Gastrocnemius medialis (tissue), 4 donors: ENCODE measurements around the gene IL1RAP. TPM values are rescaled to one million over a fixed set of nuclear protein-coding genes. Genes with fewer than 3 reads are reported as not detected.

Source experiments
- ATAC-seq, 2 donors: fragments of 150-250 bp; one replicate each; pipeline ENCODE4 v1.9.1; 2016
- DNase-seq, 2 donors: peaks; one replicate each; pipeline ENCODE4 v3.0.0-alpha.2; 2019
- H3K27ac ChIP-seq, 4 donors: fragments of 200-600 bp; sonication (generic); 1 replicate in 1 of 4; 2 replicates in 3 of 4; pipeline ENCODE4 v1.5.1; 2016 to 2018; ENCODE audit warnings: mild to moderate bottlenecking in 2 of 4, moderate library complexity in 1 of 4
- H3K27me3 ChIP-seq, 3 donors: fragments of 200-600 bp; sonication (generic) in 2 of 3; 1 replicate in 1 of 3; 2 replicates in 2 of 3; pipeline versions ENCODE4 v1.5.1 to v1.6.0; 2016 to 2019; ENCODE audit warnings: mild to moderate bottlenecking in 1 of 3, moderate library complexity in 1 of 3
- H3K36me3 ChIP-seq, 2 donors: fragments of 200-600 bp; sonication (generic) in 1 of 2; one replicate each; pipeline ENCODE4 v1.5.1; 2017 to 2018
- H3K4me1 ChIP-seq, 2 donors: fragments of 200-600 bp; sonication (generic) in 1 of 2; one replicate each; pipeline ENCODE4 v1.5.1; 2016 to 2017; ENCODE audit warnings: mild to moderate bottlenecking in 2 of 2
- H3K4me3 ChIP-seq, 4 donors: fragments of 200-600 bp; sonication (generic) in 3 of 4; 1 replicate in 1 of 4; 2 replicates in 3 of 4; pipeline ENCODE4 v1.5.1; 2016 to 2019; ENCODE audit warnings: mild to moderate bottlenecking in 2 of 4
- H3K9me3 ChIP-seq, 3 donors: fragments of 200-600 bp; sonication (generic) in 2 of 3; 1 replicate in 1 of 3; 2 replicates in 2 of 3; pipeline ENCODE4 v1.5.1; 2016 to 2019
- POLR2A ChIP-seq, 2 donors: fragments of 450-650 bp; IDR thresholded peaks; one replicate each; pipeline ENCODE4 v1.6.1; 2017; ENCODE audit warnings: antibody characterized with exemption in 2 of 2, mild to moderate bottlenecking in 2 of 2, moderate library complexity in 2 of 2
- in situ Hi-C, 4 donors: fragments of 200-750 bp; cut with MboI; loops; one replicate each; pipeline versions ENCODE4 v1.15.0 to v1.8.0; 2017; ENCODE audit warnings: low sequenced_read_pairs in 4 of 4
- intact Hi-C: fragments of 100-400 bp; cut with DNase I; formaldehyde crosslinking; loops from one replicate; pipeline ENCODE4 v1.15.1; 2023; ENCODE audit warnings: low total_unique reads
- total RNA-seq, 4 donors: library from RNA; depleted of rRNA; stranded (reverse); fragments of >200 nt; gene quantifications; one replicate each; pipeline versions ENCODE4 v1.1.0 to v1.2.3, GENCODE V29; 2016
- TF ChIP-seq, protein P1 (sequence below), 5 experiments: fragments of 450-650 bp in 3 of 5; fragments of 200-600 bp in 2 of 5; sonication (generic) in 2 of 5; IDR thresholded peaks in 4 of 5; conservative IDR thresholded peaks in 1 of 5; 1 replicate in 4 of 5; 2 replicates in 1 of 5; pipeline ENCODE4 v1.5.1; 2016 to 2019; ENCODE audit warnings: antibody characterized with exemption in 5 of 5, mild to moderate bottlenecking in 3 of 5, moderate library complexity in 3 of 5

The IL1RAP gene
- total RNA-seq, 4 donors from 2014 or later = 1.1 to 3.3 (median 2.6) TPM

- ATAC-seq = no peak
Observed at GRCh38 chr3:190655933-190656332, 142.0 kb downstream of the IL1RAP start.

GRCh38 chr3:190658106-190658505, 144.2 kb downstream of the IL1RAP start:
- in situ Hi-C loops = no loop called here
- TF ChIP-seq, protein P1, sequence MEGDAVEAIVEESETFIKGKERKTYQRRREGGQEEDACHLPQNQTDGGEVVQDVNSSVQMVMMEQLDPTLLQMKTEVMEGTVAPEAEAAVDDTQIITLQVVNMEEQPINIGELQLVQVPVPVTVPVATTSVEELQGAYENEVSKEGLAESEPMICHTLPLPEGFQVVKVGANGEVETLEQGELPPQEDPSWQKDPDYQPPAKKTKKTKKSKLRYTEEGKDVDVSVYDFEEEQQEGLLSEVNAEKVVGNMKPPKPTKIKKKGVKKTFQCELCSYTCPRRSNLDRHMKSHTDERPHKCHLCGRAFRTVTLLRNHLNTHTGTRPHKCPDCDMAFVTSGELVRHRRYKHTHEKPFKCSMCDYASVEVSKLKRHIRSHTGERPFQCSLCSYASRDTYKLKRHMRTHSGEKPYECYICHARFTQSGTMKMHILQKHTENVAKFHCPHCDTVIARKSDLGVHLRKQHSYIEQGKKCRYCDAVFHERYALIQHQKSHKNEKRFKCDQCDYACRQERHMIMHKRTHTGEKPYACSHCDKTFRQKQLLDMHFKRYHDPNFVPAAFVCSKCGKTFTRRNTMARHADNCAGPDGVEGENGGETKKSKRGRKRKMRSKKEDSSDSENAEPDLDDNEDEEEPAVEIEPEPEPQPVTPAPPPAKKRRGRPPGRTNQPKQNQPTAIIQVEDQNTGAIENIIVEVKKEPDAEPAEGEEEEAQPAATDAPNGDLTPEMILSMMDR (IDR thresholded peaks at IDR 0.05 in 4 of 5, conservative IDR thresholded peaks at IDR 0.05 in 1 of 5) = no peak
- no peaks in the 10 kb centered on the region for H3K4me1 ChIP-seq
- intact Hi-C loops = no loop called here
- DNase-seq (no peak), ATAC-seq (no peak)
- no peaks in the 10 kb centered on the region for H3K36me3 ChIP-seq
- H3K27me3 ChIP-seq = no peaks in the 10 kb centered on the region
- H3K9me3 ChIP-seq = no peaks in the 10 kb centered on the region
- H3K27ac ChIP-seq = no peak overlapping the region
- H3K4me3 ChIP-seq = no peak overlapping the region

More at GRCh38 chr3:190655933-190656332, 142.0 kb downstream of the IL1RAP start:
- intact Hi-C loops = no loop called here
- no peak for TF ChIP-seq POLR2A (IDR thresholded peaks at IDR 0.05)
- TF ChIP-seq, protein P1 (IDR thresholded peaks at IDR 0.05 in 4 of 5, conservative IDR thresholded peaks at IDR 0.05 in 1 of 5) = no peak
- Histone ChIP-seq H3K9me3 (no peaks in the 10 kb centered on the region), H3K27me3 (no peaks in the 10 kb centered on the region), H3K4me3 (no peak overlapping the region), H3K4me1 (no peaks in the 10 kb centered on the region), H3K36me3 (no peaks in the 10 kb centered on the region), H3K27ac (no peak overlapping the region)
- in situ Hi-C loops = no loop called here
- no peak for DNase-seq

DNA sequence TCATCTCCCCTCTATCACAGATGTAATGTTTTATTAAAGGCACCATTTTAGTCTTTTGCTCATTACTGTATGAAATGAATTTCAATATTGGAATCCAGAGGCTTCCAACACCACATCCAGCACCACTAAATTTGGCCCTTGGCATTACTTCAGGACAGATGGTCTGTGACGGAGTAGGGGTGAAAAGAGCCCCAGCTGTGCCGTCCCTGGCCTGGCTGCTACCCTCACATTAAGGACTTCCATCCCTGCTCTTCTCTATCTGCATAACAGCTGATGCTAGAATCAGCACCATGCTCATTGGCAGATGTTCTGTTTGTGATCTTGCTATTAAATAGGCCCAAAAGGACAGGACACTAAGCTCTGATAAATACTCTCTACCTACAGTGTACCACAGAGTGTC, 152.9 kb downstream of the IL1RAP start:
- ATAC-seq (no peak), DNase-seq (no peak)
- intact Hi-C loops (no loop called here), in situ Hi-C loops (no loop called here)
- H3K27me3 ChIP-seq = no peaks in the 10 kb centered on the region
- no peaks in the 10 kb centered on the region for H3K4me1 ChIP-seq
- H3K36me3 ChIP-seq = no peaks in the 10 kb centered on the region
- no peak overlapping the region for H3K27ac ChIP-seq
- H3K4me3 ChIP-seq = no peak overlapping the region
- H3K9me3 ChIP-seq = no peaks in the 10 kb centered on the region
- no peak for TF ChIP-seq POLR2A (IDR thresholded peaks at IDR 0.05)
- TF ChIP-seq, protein P1 (IDR thresholded peaks at IDR 0.05 in 4 of 5, conservative IDR thresholded peaks at IDR 0.05 in 1 of 5) = no peak

GRCh38 chr3:190671658-190672057, 157.8 kb downstream of the IL1RAP start:
- Histone ChIP-seq H3K9me3 (no peaks in the 10 kb centered on the region), H3K27me3 (no peaks in the 10 kb centered on the region), H3K27ac (no peak overlapping the region), H3K4me1 (no peaks in the 10 kb centered on the region), H3K36me3 (no peaks in the 10 kb centered on the region), H3K4me3 (no peak overlapping the region)
- TF ChIP-seq, protein P1 (IDR thresholded peaks at IDR 0.05 in 4 of 5, conservative IDR thresholded peaks at IDR 0.05 in 1 of 5) = no peak
- TF ChIP-seq POLR2A (IDR thresholded peaks at IDR 0.05) = no peak
- in situ Hi-C loops = no loop called here
- DNase-seq (no peak), ATAC-seq (no peak)
- intact Hi-C loops = no loop called here

GRCh38 chr3:190673148-190673547, 159.3 kb downstream of the IL1RAP start:
- no peak overlapping the region for H3K27ac ChIP-seq
- no peaks in the 10 kb centered on the region for H3K36me3 ChIP-seq
- H3K4me3 ChIP-seq = no peak overlapping the region
- no peaks in the 10 kb centered on the region for H3K9me3 ChIP-seq
- in situ Hi-C loops (no loop called here), intact Hi-C loops (no loop called here)
- no peaks in the 10 kb centered on the region for H3K27me3 ChIP-seq
- ATAC-seq (no peak), DNase-seq (no peak)
- TF ChIP-seq, protein P1 (IDR thresholded peaks at IDR 0.05 in 4 of 5, conservative IDR thresholded peaks at IDR 0.05 in 1 of 5) = no peak
- no peak for TF ChIP-seq POLR2A (IDR thresholded peaks at IDR 0.05)
- no peaks in the 10 kb centered on the region for H3K4me1 ChIP-seq
